Fibroblast of lung (primary cell): ENCODE measurements around the gene CCDC138. TPM values are rescaled to one million over a fixed set of nuclear protein-coding genes. Genes with fewer than 3 reads are reported as not detected.

Experiments
- DNase-seq, 2 donors: peaks; one replicate each; pipeline versions ENCODE4 v3.0.0 to v3.0.0-alpha.2; 2010; ENCODE audit warnings: low read depth in 2 of 2
- H2AFZ ChIP-seq: 2 replicates; pipeline ENCODE4 v1.5.1; 2012; ENCODE audit warnings: low read length, control low read depth, inconsistent platforms
- H3K27ac ChIP-seq: 2 replicates; pipeline ENCODE4 v1.5.1; 2011; ENCODE audit warnings: low read length, control low read depth; ENCODE audit not compliant: insufficient read depth
- H3K27me3 ChIP-seq: 2 replicates; pipeline ENCODE4 v1.5.1; 2011; ENCODE audit warnings: mild to moderate bottlenecking, low read length; ENCODE audit not compliant: control insufficient read depth, insufficient read depth
- H3K36me3 ChIP-seq: 2 replicates; pipeline ENCODE4 v1.5.1; 2011; ENCODE audit warnings: low read length; ENCODE audit not compliant: control insufficient read depth, insufficient read depth
- H3K4me1 ChIP-seq: 2 replicates; pipeline ENCODE4 v1.5.1; 2011; ENCODE audit warnings: low read length; ENCODE audit not compliant: control insufficient read depth, insufficient read depth; ENCODE audit errors: extremely low read depth
- H3K4me2 ChIP-seq: 2 replicates; pipeline ENCODE4 v1.5.1; 2011; ENCODE audit warnings: low read length, control low read depth; ENCODE audit not compliant: insufficient read depth; ENCODE audit errors: extremely low read depth
- H3K4me3 ChIP-seq, 4 experiments: fragments of 200-600 bp in 1 of 4; sonication (generic) in 1 of 4; replicated peaks in 1 of 4; 2 replicates each; pipeline ENCODE4 v1.5.1; 2011 to 2016; ENCODE audit warnings: low read length in 4 of 4, low read depth in 3 of 4, mild to moderate bottlenecking in 3 of 4, control low read depth in 2 of 4, inconsistent platforms in 1 of 4, mixed read lengths in 1 of 4; ENCODE audit not compliant: insufficient read depth in 1 of 4; ENCODE audit errors: control extremely low read depth in 1 of 4
- H3K79me2 ChIP-seq: 2 replicates; pipeline ENCODE4 v1.5.1; 2012; ENCODE audit warnings: mild to moderate bottlenecking, low read length, inconsistent platforms; ENCODE audit not compliant: control insufficient read depth, insufficient read depth
- H3K9ac ChIP-seq: 2 replicates; pipeline ENCODE4 v1.5.1; 2011; ENCODE audit warnings: mild to moderate bottlenecking, low read length, control low read depth; ENCODE audit not compliant: insufficient read depth
- H3K9me3 ChIP-seq: 2 replicates; pipeline ENCODE4 v1.5.1; 2012; ENCODE audit warnings: low read depth, low read length; ENCODE audit not compliant: control insufficient read depth, insufficient read depth
- H4K20me1 ChIP-seq: 2 replicates; pipeline ENCODE4 v1.5.1; 2011; ENCODE audit warnings: low read length; ENCODE audit not compliant: control insufficient read depth, insufficient read depth; ENCODE audit errors: extremely low read depth
- CTCF ChIP-seq, 2 donors: IDR thresholded peaks in 1 of 2; conservative IDR thresholded peaks in 1 of 2; 1 replicate in 1 of 2; 2 replicates in 1 of 2; pipeline ENCODE4 v1.5.1; 2011 to 2012; ENCODE audit warnings: low read length in 2 of 2, control low read depth in 1 of 2, inconsistent platforms in 1 of 2, low read depth in 1 of 2, mild to moderate bottlenecking in 1 of 2
- EZH2 ChIP-seq: IDR thresholded peaks from 2 replicates; pipeline ENCODE4 v1.5.1; 2012; ENCODE audit warnings: low read length, control low read depth, mild to moderate bottlenecking; ENCODE audit errors: missing control alignments
- polyA plus RNA-seq, 2 donors: library from polyadenylated mRNA; depleted of rRNA in 1 of 2; stranded (reverse) in 1 of 2; unstranded in 1 of 2; fragments of >200 nt; gene quantifications; 2 replicates each; pipeline ENCODE4 v1.2.1, GENCODE V29; 2011 to 2012; ENCODE audit warnings: missing spikeins in 1 of 2
- total RNA-seq: library from RNA; depleted of rRNA; stranded (reverse); fragments of >200 nt; gene quantifications from 2 replicates; pipeline ENCODE4 v1.2.1, GENCODE V29; 2014

Gene CCDC138
- total and polyA plus RNA-seq, 2 donors (not counting 1 experiment from before 2014, with no cell fraction given) = 1.7 to 3.3 TPM

DNA sequence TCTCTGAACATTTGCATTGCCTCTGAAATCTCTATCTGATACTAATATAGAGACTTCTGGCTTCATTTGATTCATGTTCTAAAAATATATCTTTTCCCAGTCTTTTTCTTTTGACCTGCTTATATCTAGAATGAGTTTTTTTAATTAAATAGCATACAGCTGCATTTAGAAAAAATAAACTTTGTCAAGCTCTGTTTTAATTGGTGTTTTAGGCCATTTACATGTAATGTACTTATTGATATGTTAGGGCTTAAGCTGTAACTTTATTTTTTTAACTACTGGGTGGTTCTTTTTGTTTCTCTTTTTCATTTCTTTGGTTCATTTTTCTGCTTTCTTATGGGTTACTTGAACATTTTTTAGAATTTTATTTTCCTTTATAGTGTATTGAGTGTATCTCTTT lies 54.9 kb downstream of the CCDC138 start:
- Histone ChIP-seq H4K20me1 (no peaks in the 10 kb centered on the region), H3K4me2 (no peak overlapping the region), H3K79me2 (no peaks in the 10 kb centered on the region), H3K4me1 (no peaks in the 10 kb centered on the region), H3K9ac (no peak overlapping the region), H3K27me3 (no peaks in the 10 kb centered on the region), H2AFZ (no peak overlapping the region), H3K36me3 (no peaks in the 10 kb centered on the region), H3K9me3 (no peaks in the 10 kb centered on the region), H3K27ac (no peak overlapping the region), H3K4me3 (no peak overlapping the region)
- TF ChIP-seq EZH2 (no peak), CTCF (conservative IDR thresholded peaks at IDR 0.05 in 1 of 2, IDR thresholded peaks at IDR 0.05 in 1 of 2; ENCODE audit: low read depth in 1 of 2, low read length in 2 of 2) (no peak)
- no peak for DNase-seq

DNA sequence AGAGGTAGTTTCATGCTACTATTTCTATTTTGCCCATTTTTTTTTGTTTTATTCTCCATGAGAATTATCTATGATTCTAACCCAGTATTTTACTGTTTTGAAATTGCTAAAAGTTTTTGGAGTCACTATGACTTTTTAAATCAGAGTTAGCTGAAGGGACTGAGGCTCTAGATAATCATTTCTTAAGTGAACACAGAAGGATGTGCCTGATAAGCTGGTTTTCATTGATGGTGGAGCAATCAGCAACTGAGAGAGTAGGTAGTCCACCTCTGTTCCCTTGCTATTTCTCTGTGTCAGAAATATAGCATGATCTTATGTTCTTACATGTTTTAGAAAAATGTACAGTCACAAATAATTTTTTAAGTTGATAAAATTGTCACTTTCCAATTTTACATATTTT lies 59.4 kb downstream of the CCDC138 start:
- no peaks in the 10 kb centered on the region for H3K36me3 ChIP-seq
- no peaks in the 10 kb centered on the region for H3K79me2 ChIP-seq
- no peak for TF ChIP-seq CTCF (conservative IDR thresholded peaks at IDR 0.05 in 1 of 2, IDR thresholded peaks at IDR 0.05 in 1 of 2; ENCODE audit: low read depth in 1 of 2, low read length in 2 of 2)
- no peak for TF ChIP-seq EZH2
- DNase-seq = no peak
- no peaks in the 10 kb centered on the region for H3K27me3 ChIP-seq
- H3K9me3 ChIP-seq = no peaks in the 10 kb centered on the region
- no peak overlapping the region for H2AFZ ChIP-seq
- H3K27ac ChIP-seq = no peak overlapping the region
- no peaks in the 10 kb centered on the region for H4K20me1 ChIP-seq
- H3K4me2 ChIP-seq = no peak overlapping the region
- H3K4me1 ChIP-seq = no peaks in the 10 kb centered on the region
- H3K4me3 ChIP-seq = no peak overlapping the region
- no peak overlapping the region for H3K9ac ChIP-seq

DNA sequence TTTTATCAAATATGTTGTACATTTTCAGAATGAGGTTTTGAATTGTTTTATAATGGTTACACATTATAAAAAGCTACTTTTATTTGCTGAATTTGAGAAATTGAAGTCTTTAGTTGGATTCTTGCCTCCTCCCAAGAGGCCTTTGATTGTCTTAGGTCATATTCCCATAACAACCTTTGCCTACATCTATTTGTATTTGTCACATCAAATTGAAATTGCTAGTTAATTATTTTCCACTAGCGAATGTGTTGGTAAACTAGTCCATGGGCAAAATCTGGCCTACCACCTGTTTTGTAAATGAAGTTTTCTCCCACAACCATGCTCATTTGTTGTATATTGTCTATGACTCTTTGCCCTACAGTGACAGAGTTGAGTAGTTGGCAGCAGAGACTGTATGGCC lies 60.4 kb downstream of the CCDC138 start:
- no peaks in the 10 kb centered on the region for H3K4me1 ChIP-seq
- H3K79me2 ChIP-seq = no peaks in the 10 kb centered on the region
- no peak overlapping the region for H3K27ac ChIP-seq
- TF ChIP-seq CTCF (conservative IDR thresholded peaks at IDR 0.05 in 1 of 2, IDR thresholded peaks at IDR 0.05 in 1 of 2; ENCODE audit: low read depth in 1 of 2, low read length in 2 of 2) (no peak), EZH2 (no peak)
- H3K27me3 ChIP-seq = no peaks in the 10 kb centered on the region
- H3K36me3 ChIP-seq = no peaks in the 10 kb centered on the region
- no peaks in the 10 kb centered on the region for H3K9me3 ChIP-seq
- H3K4me2 ChIP-seq = no peak overlapping the region
- no peak overlapping the region for H2AFZ ChIP-seq
- no peak for DNase-seq
- H4K20me1 ChIP-seq = no peaks in the 10 kb centered on the region
- no peak overlapping the region for H3K9ac ChIP-seq
- no peak overlapping the region for H3K4me3 ChIP-seq
